ENCODE data around the gene SRP72.

SRP72 gene

DNA sequence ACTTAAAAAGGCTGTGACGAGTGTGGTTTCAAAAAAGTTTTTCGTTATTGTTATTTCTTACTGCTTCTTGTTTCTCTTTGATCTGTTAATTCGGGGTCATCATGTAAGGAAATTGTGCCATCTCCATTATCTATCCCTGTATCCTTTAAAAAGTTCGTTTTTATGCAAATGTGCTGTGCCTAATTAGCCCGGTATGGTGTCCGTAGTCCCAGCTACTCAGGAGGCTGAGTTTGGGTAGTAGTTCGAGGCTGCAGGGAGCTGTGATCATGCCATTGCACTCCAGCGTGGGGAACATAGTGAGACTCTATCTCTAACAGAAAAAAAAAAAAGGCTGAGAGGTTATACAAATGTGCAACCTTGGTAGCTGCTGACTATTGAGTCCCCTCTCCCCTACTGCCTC, 83.2 kb downstream of the SRP72 start:
- DNase-seq = no peak

DNA sequence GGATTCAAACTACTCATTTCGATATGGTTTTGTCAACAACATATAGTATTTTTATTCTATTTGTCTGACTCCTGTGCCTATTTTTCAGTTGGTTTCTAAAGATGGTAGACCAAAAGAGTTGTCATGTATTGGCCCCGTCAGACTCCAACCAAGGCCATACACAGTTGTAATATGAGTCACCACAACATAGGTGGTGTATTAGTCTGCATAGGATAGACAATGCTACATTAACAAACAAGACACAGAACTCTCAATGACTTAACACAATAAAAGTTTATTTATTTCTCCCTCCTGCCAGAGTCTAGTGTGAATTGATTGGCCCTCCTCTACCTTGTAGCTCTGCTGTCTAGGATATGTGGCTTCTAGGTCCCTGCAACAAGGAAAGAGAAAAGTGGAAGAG, 84.1 kb downstream of the SRP72 start:
- no peak for DNase-seq

DNA sequence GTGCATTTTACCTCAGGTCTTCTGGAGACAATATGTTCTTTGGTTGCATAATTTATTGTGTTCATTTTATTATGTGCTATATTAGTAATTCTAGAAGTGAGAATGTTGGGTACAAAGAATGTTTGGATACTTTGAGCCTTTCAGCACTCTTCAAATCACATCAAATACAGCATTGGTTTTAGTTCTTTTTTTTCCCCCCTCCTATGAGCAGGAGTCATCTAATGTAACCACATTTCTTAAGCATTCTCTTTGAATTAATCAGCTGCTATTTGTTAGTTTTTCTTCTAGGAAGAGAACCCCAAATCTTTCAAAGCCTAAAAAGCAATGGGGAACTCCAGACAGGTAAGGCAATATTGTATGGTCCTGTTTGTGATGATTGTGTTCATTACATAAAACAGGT, 84.9 kb downstream of the SRP72 start:
- no peak for DNase-seq

Data from activated CD4-positive, alpha-beta T cell treated with anti-CD3 and anti-CD28 coated beads, Interleukin-2, amount 50 U/mL, for 16 hours (primary cell).